Measurements from ENCODE around the gene REEP2.

DNA sequence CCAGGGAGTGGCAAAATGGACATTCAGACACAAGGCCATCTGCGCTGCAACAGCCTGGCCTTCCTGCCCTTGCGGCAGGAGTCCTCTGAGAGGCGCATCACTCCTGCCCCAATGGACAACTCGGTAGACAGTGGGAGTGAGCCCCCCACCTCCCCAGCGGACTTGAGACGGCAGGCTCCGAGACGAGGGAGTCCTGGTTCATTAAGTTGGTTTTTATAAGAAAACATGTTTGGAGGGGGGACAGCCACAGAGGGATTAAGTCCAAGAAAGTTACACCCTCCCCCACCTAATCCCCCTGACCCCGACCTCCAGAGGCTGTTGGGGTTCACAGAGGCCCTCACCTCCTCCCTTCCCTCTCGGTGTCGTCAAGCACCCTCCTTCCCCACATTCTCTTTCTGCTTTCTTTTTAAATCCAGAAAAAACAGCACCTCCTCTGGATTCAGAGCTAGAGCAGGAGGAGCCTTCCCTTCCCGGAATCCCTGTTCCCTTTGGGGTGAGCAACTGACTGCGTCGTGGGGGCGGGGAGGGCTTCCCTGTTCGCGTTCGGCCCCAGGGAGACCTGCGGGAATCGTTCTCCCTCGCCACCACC, 24.7 kb downstream of the REEP2 start:
- TF ChIP-seq, protein P1, sequence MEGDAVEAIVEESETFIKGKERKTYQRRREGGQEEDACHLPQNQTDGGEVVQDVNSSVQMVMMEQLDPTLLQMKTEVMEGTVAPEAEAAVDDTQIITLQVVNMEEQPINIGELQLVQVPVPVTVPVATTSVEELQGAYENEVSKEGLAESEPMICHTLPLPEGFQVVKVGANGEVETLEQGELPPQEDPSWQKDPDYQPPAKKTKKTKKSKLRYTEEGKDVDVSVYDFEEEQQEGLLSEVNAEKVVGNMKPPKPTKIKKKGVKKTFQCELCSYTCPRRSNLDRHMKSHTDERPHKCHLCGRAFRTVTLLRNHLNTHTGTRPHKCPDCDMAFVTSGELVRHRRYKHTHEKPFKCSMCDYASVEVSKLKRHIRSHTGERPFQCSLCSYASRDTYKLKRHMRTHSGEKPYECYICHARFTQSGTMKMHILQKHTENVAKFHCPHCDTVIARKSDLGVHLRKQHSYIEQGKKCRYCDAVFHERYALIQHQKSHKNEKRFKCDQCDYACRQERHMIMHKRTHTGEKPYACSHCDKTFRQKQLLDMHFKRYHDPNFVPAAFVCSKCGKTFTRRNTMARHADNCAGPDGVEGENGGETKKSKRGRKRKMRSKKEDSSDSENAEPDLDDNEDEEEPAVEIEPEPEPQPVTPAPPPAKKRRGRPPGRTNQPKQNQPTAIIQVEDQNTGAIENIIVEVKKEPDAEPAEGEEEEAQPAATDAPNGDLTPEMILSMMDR (IDR thresholded peaks at IDR 0.05; ENCODE audit: poor library complexity, severe bottlenecking): no peak
- TF ChIP-seq EP300 (conservative IDR thresholded peaks at IDR 0.05; ENCODE audit: poor library complexity, severe bottlenecking) (no peak), RAD21 (conservative IDR thresholded peaks at IDR 0.05) (no peak)

Measured in neural cell (in vitro differentiated cells).